ENCODE data around the gene NAA60. TPM values are rescaled to one million over a fixed set of nuclear protein-coding genes. Genes with fewer than 3 reads are reported as not detected.

The NAA60 gene
- total and polyA plus RNA-seq, 9 of the 15 experiments (the other 6 are each of a cell fraction or from before 2014, with no cell fraction given), result 2.1 to 49.4 (median 10.3) TPM

GRCh38 chr16:3495176-3495575 is 51.7 kb downstream of the NAA60 start, which contains the start of gene C16orf90:
C16orf90 (minus strand) TSS chr16:3495489; CDS start chr16:3495421, 68 bp downstream.
- H3K9ac ChIP-seq (ENCODE audit: insufficient read depth in 1 of 2, low read depth in 2 of 2, low read length in 2 of 2), result no peak within 1 kb of the TSS
- CTCF ChIA-PET (ENCODE audit: low intra/inter-chr PET ratio), result no interaction called here

More at GRCh38 chr16:3495176-3495575, 51.7 kb downstream of the NAA60 start, which contains the start of gene C16orf90:
- H4K20me1 ChIP-seq (replicated peaks; ENCODE audit: control insufficient read depth, insufficient read depth, low read length), result no peaks in the 10 kb centered on the region
- no peak within 1 kb of the TSS for H3K4me3 ChIP-seq
- FAIRE-seq (no peak), ATAC-seq (no peak), DNase-seq (ENCODE audit: extremely low read depth in 1 of 4, low spot score in 3 of 4) (no peak)
- intact Hi-C loops (cut with micrococcal nuclease) (loop anchor here (10.0 kb wide), 1 partner anchor 130 kb away; no protein-coding TSS in a partner anchor), in situ Hi-C loops (cut with MboI) (no loop called here)
- peaks cover 3% of the 10 kb centered on the region; the same call in 1 of the 2 replicates for H3K9me3 ChIP-seq (replicated peaks; ENCODE audit: control insufficient read depth, insufficient read depth, low read depth, low read length)
- POLR2A ChIA-PET, result interaction anchor here (0.6 kb wide), 1 partner anchor 11 kb away, joined by 3 read pairs; no protein-coding TSS in a partner anchor
- H3K27me3 ChIP-seq (ENCODE audit: control insufficient read depth in 2 of 2, insufficient read depth in 2 of 2, low read length in 2 of 2), result no peaks in the 10 kb centered on the region
- 14% methylated on average over 1 of the region's 3 CpGs for WGBS (ENCODE audit: insufficient coverage, low coverage, missing lambda C conversion rate)
- H3K4me1 ChIP-seq (replicated peaks in 1 of 2; ENCODE audit: control insufficient read depth in 2 of 2, insufficient read depth in 2 of 2, low read length in 2 of 2), result peaks cover 0 to 25% of the 10 kb centered on the region in 2 experiments; a peak in 2 of 5 replicates
- H3K9me1 ChIP-seq (ENCODE audit: control insufficient read depth, insufficient read depth, low read length), result no peaks in the 10 kb centered on the region
- no TSS peak for BruUV-seq (replicated peaks)
- H3K79me2 ChIP-seq (ENCODE audit: control insufficient read depth, insufficient read depth, low read length), result no peaks in the 10 kb centered on the region
- H2AFZ ChIP-seq (ENCODE audit: low read depth, low read length), result no peak within 1 kb of the TSS
- TF ChIP-seq CBX2 (IDR thresholded peaks at IDR 0.05; ENCODE audit: insufficient read depth, low read length, poor library complexity, severe bottlenecking), result no peak
- TF ChIP-seq, protein P1, sequence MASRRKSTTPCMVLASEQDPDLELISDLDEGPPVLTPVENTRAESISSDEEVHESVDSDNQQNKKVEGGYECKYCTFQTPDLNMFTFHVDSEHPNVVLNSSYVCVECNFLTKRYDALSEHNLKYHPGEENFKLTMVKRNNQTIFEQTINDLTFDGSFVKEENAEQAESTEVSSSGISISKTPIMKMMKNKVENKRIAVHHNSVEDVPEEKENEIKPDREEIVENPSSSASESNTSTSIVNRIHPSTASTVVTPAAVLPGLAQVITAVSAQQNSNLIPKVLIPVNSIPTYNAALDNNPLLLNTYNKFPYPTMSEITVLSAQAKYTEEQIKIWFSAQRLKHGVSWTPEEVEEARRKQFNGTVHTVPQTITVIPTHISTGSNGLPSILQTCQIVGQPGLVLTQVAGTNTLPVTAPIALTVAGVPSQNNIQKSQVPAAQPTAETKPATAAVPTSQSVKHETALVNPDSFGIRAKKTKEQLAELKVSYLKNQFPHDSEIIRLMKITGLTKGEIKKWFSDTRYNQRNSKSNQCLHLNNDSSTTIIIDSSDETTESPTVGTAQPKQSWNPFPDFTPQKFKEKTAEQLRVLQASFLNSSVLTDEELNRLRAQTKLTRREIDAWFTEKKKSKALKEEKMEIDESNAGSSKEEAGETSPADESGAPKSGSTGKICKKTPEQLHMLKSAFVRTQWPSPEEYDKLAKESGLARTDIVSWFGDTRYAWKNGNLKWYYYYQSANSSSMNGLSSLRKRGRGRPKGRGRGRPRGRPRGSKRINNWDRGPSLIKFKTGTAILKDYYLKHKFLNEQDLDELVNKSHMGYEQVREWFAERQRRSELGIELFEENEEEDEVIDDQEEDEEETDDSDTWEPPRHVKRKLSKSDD (conservative IDR thresholded peaks at IDR 0.05; ENCODE audit: low read length), result no peak
- no peaks in the 10 kb centered on the region for H3K36me3 ChIP-seq (ENCODE audit: control insufficient read depth, insufficient read depth, low read length)
- no peak within 1 kb of the TSS for H3K27ac ChIP-seq (ENCODE audit: extremely low read depth, low read depth, low read length)
- H3K4me2 ChIP-seq (ENCODE audit: insufficient read depth, low read length), result no peak within 1 kb of the TSS
